Muscle layer of duodenum (tissue), 2 donors: ENCODE results near the gene CNGB1.
"Not testable (repeated sequence)": the region's sequence is repeated elsewhere in the genome, so short reads cannot be mapped to it uniquely, and the experiment has no call there.

Experiments used
- H3K27ac ChIP-seq: one replicate; pipeline ENCODE4 v1.7.0; 2013; ENCODE audit warnings: mild to moderate bottlenecking, low read length
- H3K27me3 ChIP-seq: one replicate; pipeline ENCODE4 v1.7.0; 2013; ENCODE audit warnings: low read depth, mild to moderate bottlenecking, control low read depth, low read length
- H3K36me3 ChIP-seq, 2 donors: one replicate each; pipeline ENCODE4 v1.7.0; 2013; ENCODE audit warnings: low read length in 2 of 2, control low read depth in 1 of 2, mild to moderate bottlenecking in 1 of 2; ENCODE audit not compliant: insufficient read depth in 2 of 2, control insufficient read depth in 1 of 2
- H3K4me1 ChIP-seq, 2 donors: one replicate each; pipeline ENCODE4 v1.7.0; 2013; ENCODE audit warnings: low read length in 2 of 2, mild to moderate bottlenecking in 2 of 2, control low read depth in 1 of 2, moderate library complexity in 1 of 2; ENCODE audit not compliant: insufficient read depth in 2 of 2, control insufficient read depth in 1 of 2
- H3K4me3 ChIP-seq, 2 donors: one replicate each; pipeline ENCODE4 v1.7.0; 2013; ENCODE audit warnings: low read length in 2 of 2, low read depth in 1 of 2, mild to moderate bottlenecking in 1 of 2
- H3K9me3 ChIP-seq, 2 donors: one replicate each; pipeline ENCODE4 v1.7.0; 2013; ENCODE audit warnings: low read length in 2 of 2, control low read depth in 1 of 2, mild to moderate bottlenecking in 1 of 2; ENCODE audit not compliant: control insufficient read depth in 1 of 2
- donor health status: healthy.

The CNGB1 gene

GRCh38 chr16:57863434-57864160 is 107.3 kb downstream of the CNGB1 start:
- Histone ChIP-seq H3K27ac (no peak overlapping the region), H3K36me3 (no peaks in the 10 kb centered on the region), H3K9me3 (no peaks in the 10 kb centered on the region), H3K27me3 (no peaks in the 10 kb centered on the region), H3K4me3 (no peak overlapping the region), H3K4me1 (peaks cover 0 to 10% of the 10 kb centered on the region in 2 donors)

GRCh38 chr16:57862698-57863433 is 108.1 kb downstream of the CNGB1 start:
- Histone ChIP-seq H3K36me3 (no peaks in the 10 kb centered on the region), H3K27me3 (no peaks in the 10 kb centered on the region), H3K4me1 (peaks cover 0 to 10% of the 10 kb centered on the region in 2 donors), H3K9me3 (no peaks in the 10 kb centered on the region), H3K4me3 (no peak overlapping the region), H3K27ac (no peak overlapping the region)

- Histone ChIP-seq H3K4me1 (peaks cover 0 to 10% of the 10 kb centered on the region in 2 donors), H3K4me3 (no peak overlapping the region), H3K27ac (no peak overlapping the region), H3K9me3 (peaks cover 0 to 4% of the 10 kb centered on the region in 2 donors), H3K27me3 (no peaks in the 10 kb centered on the region), H3K36me3 (no peaks in the 10 kb centered on the region)
Observed at GRCh38 chr16:57859331-57859730, 111.6 kb downstream of the CNGB1 start.

GRCh38 chr16:57858635-57859034 is 112.3 kb downstream of the CNGB1 start:
- H3K9me3 ChIP-seq, result peaks cover 0 to 4% of the 10 kb centered on the region in 2 donors
- H3K4me3 ChIP-seq, result no peak overlapping the region
- H3K36me3 ChIP-seq, result no peaks in the 10 kb centered on the region
- H3K27me3 ChIP-seq, result no peaks in the 10 kb centered on the region
- H3K27ac ChIP-seq, result no peak overlapping the region
- H3K4me1 ChIP-seq, result peaks cover 0 to 8% of the 10 kb centered on the region in 2 donors

- H3K9me3 ChIP-seq, H3K4me3 ChIP-seq, H3K27me3 ChIP-seq, H3K36me3 ChIP-seq, H3K4me1 ChIP-seq, H3K27ac ChIP-seq: not testable (repeated sequence)
Observed at GRCh38 chr16:57857991-57858390, 112.9 kb downstream of the CNGB1 start.

DNA sequence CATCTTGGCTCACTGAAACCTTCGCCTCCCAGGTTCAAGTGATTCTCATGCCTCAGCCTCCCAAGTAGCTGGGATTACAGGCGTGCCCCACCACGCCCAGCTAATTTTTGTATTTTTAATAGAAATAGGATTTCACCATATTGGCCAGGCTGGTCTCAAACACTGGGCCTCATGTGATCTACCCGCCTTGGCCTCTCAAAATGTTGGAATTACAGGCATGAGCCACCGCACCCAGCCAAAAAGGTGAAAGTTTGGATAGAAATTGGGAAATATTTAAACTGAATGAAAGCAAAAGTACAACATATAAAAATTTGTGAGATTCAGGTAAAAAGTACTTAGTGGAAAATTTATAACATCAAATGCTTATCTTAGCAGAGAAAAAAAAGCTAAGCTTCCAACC is 115.7 kb downstream of the CNGB1 start:
- H3K9me3 ChIP-seq, result peaks cover 0 to 4% of the 10 kb centered on the region in 2 donors
- H3K27ac ChIP-seq, result no peak overlapping the region
- no peaks in the 10 kb centered on the region for H3K27me3 ChIP-seq
- no peaks in the 10 kb centered on the region for H3K36me3 ChIP-seq
- no peak overlapping the region for H3K4me3 ChIP-seq
- H3K4me1 ChIP-seq, result no peaks in the 10 kb centered on the region

GRCh38 chr16:57852189-57852588 is 118.7 kb downstream of the CNGB1 start:
- peaks cover 0 to 4% of the 10 kb centered on the region in 2 donors for H3K9me3 ChIP-seq
- no peaks in the 10 kb centered on the region for H3K27me3 ChIP-seq
- no peak overlapping the region for H3K4me3 ChIP-seq
- no peak overlapping the region for H3K27ac ChIP-seq
- no peaks in the 10 kb centered on the region for H3K4me1 ChIP-seq
- H3K36me3 ChIP-seq, result no peaks in the 10 kb centered on the region

DNA sequence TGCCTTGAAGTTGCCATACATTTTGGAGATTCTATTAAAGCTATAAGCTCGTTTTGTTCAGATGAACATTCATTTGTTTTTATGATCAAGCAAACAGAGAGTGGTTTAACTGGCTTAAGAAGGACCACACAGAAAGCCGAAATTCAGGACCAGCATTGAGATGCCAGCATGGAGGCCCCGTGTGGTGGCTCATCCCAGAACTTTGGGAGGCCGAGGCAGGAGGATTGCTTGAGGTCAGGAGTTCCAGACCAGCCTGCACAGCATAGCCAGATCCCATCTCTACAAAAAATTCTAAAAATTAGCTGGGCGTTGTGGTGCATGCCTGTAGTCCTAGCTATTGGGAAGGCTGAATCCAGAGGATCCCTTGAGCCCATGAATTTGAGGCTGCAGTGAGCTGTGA is 122.7 kb downstream of the CNGB1 start:
- H3K9me3 ChIP-seq, result no peaks in the 10 kb centered on the region
- no peaks in the 10 kb centered on the region for H3K4me1 ChIP-seq
- H3K36me3 ChIP-seq, result no peaks in the 10 kb centered on the region
- H3K4me3 ChIP-seq, result no peak overlapping the region
- H3K27me3 ChIP-seq, result no peaks in the 10 kb centered on the region
- no peak overlapping the region for H3K27ac ChIP-seq

GRCh38 chr16:57846931-57847330 is 124.0 kb downstream of the CNGB1 start:
- not testable (repeated sequence) for H3K27ac ChIP-seq, H3K27me3 ChIP-seq, H3K4me1 ChIP-seq, H3K36me3 ChIP-seq, H3K9me3 ChIP-seq, H3K4me3 ChIP-seq

DNA sequence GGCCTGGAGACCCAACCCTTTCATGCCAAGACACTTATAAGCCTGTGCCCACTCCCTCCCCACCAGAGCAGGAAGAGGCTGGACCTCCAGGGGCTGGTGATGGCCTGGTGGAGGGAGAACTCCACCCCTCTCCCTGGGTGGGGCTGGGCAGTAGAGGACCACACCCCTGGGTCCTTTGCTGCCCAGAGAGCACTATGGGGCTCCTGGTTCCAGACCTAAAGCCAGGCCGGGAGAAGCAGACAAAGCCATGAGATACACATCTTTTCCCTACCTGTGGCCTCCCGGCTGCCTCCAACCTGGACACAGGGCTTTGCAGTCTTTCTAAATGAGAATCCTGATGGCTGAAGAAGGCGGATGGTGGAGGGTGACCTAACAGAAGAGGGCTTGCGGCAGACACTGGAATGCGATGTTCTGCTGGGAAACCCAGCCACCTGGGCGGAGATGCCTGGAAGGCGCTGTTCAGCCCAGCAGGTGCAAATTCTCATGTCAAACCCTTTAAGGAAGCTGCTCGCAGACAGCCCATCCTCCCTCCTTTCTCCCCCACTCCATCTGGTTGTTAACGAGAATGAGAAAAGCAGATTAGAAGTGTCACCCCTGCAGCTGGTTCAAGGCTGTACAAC is 124.7 kb downstream of the CNGB1 start:
- no peaks in the 10 kb centered on the region for H3K36me3 ChIP-seq
- H3K27ac ChIP-seq, result no peak overlapping the region
- H3K9me3 ChIP-seq, result no peaks in the 10 kb centered on the region
- H3K4me3 ChIP-seq, result no peak overlapping the region
- H3K4me1 ChIP-seq, result no peaks in the 10 kb centered on the region
- H3K27me3 ChIP-seq, result no peaks in the 10 kb centered on the region

DNA sequence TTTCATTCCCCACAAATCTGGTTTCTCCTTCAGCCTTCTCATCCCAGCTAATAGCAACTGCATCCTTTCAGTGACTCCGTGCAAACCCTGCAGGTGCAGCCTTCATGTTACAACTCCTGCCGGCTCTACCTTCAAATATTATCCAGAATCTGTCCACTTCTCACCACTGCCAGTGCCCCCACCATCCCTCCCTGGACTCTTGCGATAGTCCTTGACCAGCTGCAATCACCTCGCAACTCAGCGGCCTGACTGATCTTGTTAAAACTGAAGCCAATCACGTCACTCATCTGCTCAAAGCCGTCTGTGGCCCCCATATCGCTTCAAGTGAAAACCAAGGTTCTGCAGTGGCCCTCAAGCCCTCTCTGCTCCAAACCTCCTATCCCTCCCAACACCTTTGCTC is 125.8 kb downstream of the CNGB1 start:
- no peaks in the 10 kb centered on the region for H3K9me3 ChIP-seq
- H3K36me3 ChIP-seq, result no peaks in the 10 kb centered on the region
- no peak overlapping the region for H3K4me3 ChIP-seq
- H3K4me1 ChIP-seq, result no peaks in the 10 kb centered on the region
- H3K27me3 ChIP-seq, result no peaks in the 10 kb centered on the region
- H3K27ac ChIP-seq, result no peak overlapping the region
